H1 (cell line): ENCODE measurements around the gene NOL9. TPM values are rescaled to one million over a fixed set of nuclear protein-coding genes. Genes with fewer than 3 reads are reported as not detected.

Experiments used
- CTCF ChIA-PET: fragments of 300-600 bp; sonication (Branson Sonifier 250); formaldehyde crosslinking; loops from one replicate; lab custom pipeline; 2021; ENCODE audit not compliant: partially characterized antibody; lab: Charles Lee
- POLR2A ChIA-PET: fragments of 300-600 bp; sonication (Branson Sonifier 250); formaldehyde crosslinking; loops from one replicate; lab custom pipeline; 2021; ENCODE audit warnings: inconsistent platforms; ENCODE audit not compliant: partially characterized antibody; lab: Charles Lee
- DNase-seq, 2 experiments: peaks; one replicate each; pipeline versions ENCODE4 v3.0.0 to v3.0.0-alpha.2; 2010 to 2022; ENCODE audit warnings: low spot score in 2 of 2, low read depth in 1 of 2, mixed read lengths in 1 of 2
- FAIRE-seq: peaks from 2 replicates; lab custom pipeline; 2011; peaks lifted over from hg19 to GRCh38; lab: Jason Lieb, UNC
- H2AFZ ChIP-seq: 2 replicates; pipeline ENCODE4 v1.8.1; 2012; ENCODE audit warnings: low read length, inconsistent platforms
- H2AK5ac ChIP-seq: 2 replicates; pipeline ENCODE4 v1.6.1; 2013; ENCODE audit warnings: low read depth, low read length
- H2BK120ac ChIP-seq: replicated peaks from 2 replicates; pipeline ENCODE3; 2013; ENCODE audit warnings: low read depth, low read length, inconsistent platforms
- H2BK12ac ChIP-seq: 2 replicates; pipeline ENCODE4 v1.6.1; 2013; ENCODE audit warnings: low read depth, low read length
- H2BK15ac ChIP-seq: 2 replicates; pipeline ENCODE4 v1.6.1; 2013; ENCODE audit warnings: low read length
- H2BK20ac ChIP-seq: 2 replicates; pipeline ENCODE4 v1.6.1; 2013; ENCODE audit warnings: low read length
- H2BK5ac ChIP-seq: 2 replicates; pipeline ENCODE4 v1.6.1; 2013; ENCODE audit warnings: low read depth, low read length
- H3K14ac ChIP-seq: 2 replicates; pipeline ENCODE4 v1.6.1; 2013; ENCODE audit warnings: inconsistent platforms; ENCODE audit not compliant: insufficient read length
- H3K18ac ChIP-seq: 2 replicates; pipeline ENCODE4 v1.6.1; 2013; ENCODE audit warnings: low read length; ENCODE audit errors: extremely low read depth
- H3K23ac ChIP-seq: 2 replicates; pipeline ENCODE4 v1.6.1; 2013; ENCODE audit warnings: inconsistent platforms; ENCODE audit not compliant: insufficient read length
- H3K23me2 ChIP-seq: 2 replicates; pipeline ENCODE4 v1.6.1; 2013; ENCODE audit warnings: low read depth, low read length
- H3K27ac ChIP-seq: 2 replicates; pipeline ENCODE4 v1.6.1; 2011; ENCODE audit warnings: low read depth, low read length, inconsistent platforms
- H3K27me3 ChIP-seq, 4 experiments: replicated peaks in 1 of 4; 1 replicate in 1 of 4; 2 replicates in 3 of 4; pipeline versions ENCODE4 v1.6.1 to v1.8.1; 2011 to 2013; ENCODE audit warnings: low read length in 3 of 4, mild to moderate bottlenecking in 3 of 4, inconsistent platforms in 2 of 4, mixed read lengths in 2 of 4, moderate library complexity in 1 of 4; ENCODE audit not compliant: control insufficient read depth in 3 of 4, insufficient read depth in 3 of 4; ENCODE audit errors: extremely low read depth in 1 of 4
- H3K36me3 ChIP-seq, 4 experiments: 2 replicates each; pipeline versions ENCODE4 v1.6.1 to v1.8.1; 2011 to 2013; ENCODE audit warnings: mild to moderate bottlenecking in 4 of 4, low read length in 3 of 4, moderate library complexity in 2 of 4, control low read depth in 1 of 4, inconsistent platforms in 1 of 4; ENCODE audit not compliant: insufficient read depth in 4 of 4, control insufficient read depth in 2 of 4
- H3K4ac ChIP-seq: replicated peaks from 2 replicates; pipeline ENCODE3; 2013; ENCODE audit warnings: low read length, low read depth, mixed read lengths, inconsistent platforms; ENCODE audit not compliant: insufficient read length
- H3K4me1 ChIP-seq, 4 experiments: replicated peaks in 1 of 4; 1 replicate in 1 of 4; 2 replicates in 3 of 4; pipeline versions ENCODE4 v1.6.1 to v1.8.1; 2011 to 2013; ENCODE audit warnings: low read length in 3 of 4, inconsistent platforms in 2 of 4, mixed read lengths in 1 of 4; ENCODE audit not compliant: insufficient read depth in 4 of 4, control insufficient read depth in 3 of 4
- H3K4me2 ChIP-seq, 2 experiments: 2 replicates each; pipeline versions ENCODE4 v1.6.1 to v1.8.1; 2011 to 2013; ENCODE audit warnings: low read depth in 2 of 2, low read length in 2 of 2, control low read depth in 1 of 2, inconsistent platforms in 1 of 2, mild to moderate bottlenecking in 1 of 2; ENCODE audit not compliant: insufficient read depth in 1 of 2
- H3K4me3 ChIP-seq, 4 experiments: fragments of 200-600, 300-600 bp in 1 of 4; sonication (generic), shearing (Covaris generic), sonication (Bioruptor Twin) in 1 of 4; 2 replicates each; pipeline versions ENCODE4 v1.5.1 to v1.8.1; 2011 to 2016; ENCODE audit warnings: low read length in 4 of 4, low read depth in 3 of 4, control low read depth in 2 of 4, inconsistent platforms in 2 of 4, mild to moderate bottlenecking in 2 of 4, mixed read lengths in 1 of 4, moderate library complexity in 1 of 4; ENCODE audit not compliant: insufficient read depth in 2 of 4; ENCODE audit errors: extremely low read depth in 1 of 4
- H3K56ac ChIP-seq: replicated peaks from 2 replicates; pipeline ENCODE3; 2013; ENCODE audit warnings: low read depth, mild to moderate bottlenecking, mixed read lengths, low read length, inconsistent platforms; ENCODE audit not compliant: insufficient read length
- H3K79me1 ChIP-seq: 2 replicates; pipeline ENCODE4 v1.6.1; 2013; ENCODE audit warnings: low read depth, low read length, control low read depth
- H3K79me2 ChIP-seq, 2 experiments: 2 replicates each; pipeline versions ENCODE4 v1.6.1 to v1.8.1; 2012 to 2013; ENCODE audit warnings: low read length in 2 of 2, mild to moderate bottlenecking in 2 of 2, inconsistent platforms in 1 of 2; ENCODE audit not compliant: insufficient read depth in 2 of 2, control insufficient read depth in 1 of 2
- H3K9ac ChIP-seq, 4 experiments: replicated peaks in 1 of 4; 1 replicate in 1 of 4; 2 replicates in 3 of 4; pipeline versions ENCODE4 v1.6.1 to v1.8.1; 2011 to 2013; ENCODE audit warnings: low read depth in 3 of 4, low read length in 3 of 4, control low read depth in 2 of 4, mild to moderate bottlenecking in 2 of 4, moderate library complexity in 2 of 4, inconsistent platforms in 1 of 4; ENCODE audit errors: extremely low read depth in 1 of 4
- H3K9me3 ChIP-seq, 2 experiments: 2 replicates each; pipeline versions ENCODE4 v1.6.1 to v1.8.1; 2012 to 2013; ENCODE audit warnings: mild to moderate bottlenecking in 2 of 2, moderate library complexity in 2 of 2, control low read depth in 1 of 2, inconsistent platforms in 1 of 2, low read depth in 1 of 2, low read length in 1 of 2, mixed read lengths in 1 of 2; ENCODE audit not compliant: insufficient read depth in 2 of 2
- H4K20me1 ChIP-seq, 2 experiments: replicated peaks in 1 of 2; 2 replicates each; pipeline versions ENCODE3 to v1.8.1; 2011 to 2013; ENCODE audit warnings: inconsistent platforms in 2 of 2, low read length in 2 of 2, mild to moderate bottlenecking in 1 of 2; ENCODE audit not compliant: insufficient read depth in 2 of 2, control insufficient read depth in 1 of 2
- H4K5ac ChIP-seq: 2 replicates; pipeline ENCODE4 v1.6.1; 2013; ENCODE audit warnings: low read length, low read depth, mixed read lengths, inconsistent platforms; ENCODE audit not compliant: insufficient read length
- H4K8ac ChIP-seq: 2 replicates; pipeline ENCODE4 v1.8.0; 2013; ENCODE audit warnings: mild to moderate bottlenecking, moderate library complexity, low read length, inconsistent platforms; ENCODE audit not compliant: insufficient read depth; ENCODE audit errors: extremely low read depth
- H4K91ac ChIP-seq: replicated peaks from 2 replicates; pipeline ENCODE3; 2013; ENCODE audit warnings: low read length, mixed read lengths, inconsistent platforms; ENCODE audit not compliant: insufficient read length
- CHD1 ChIP-seq: IDR thresholded peaks from 2 replicates; pipeline ENCODE4 v1.6.1; 2012; ENCODE audit warnings: low read depth, low read length, improper control_type of control experiment
- CHD2 ChIP-seq: IDR thresholded peaks from 2 replicates; pipeline ENCODE4 v1.6.1; 2012; ENCODE audit warnings: low read length, improper control_type of control experiment
- CREB1 ChIP-seq: IDR thresholded peaks from 2 replicates; pipeline ENCODE4 v1.6.1; 2012; ENCODE audit warnings: inconsistent platforms
- CTCF ChIP-seq, 3 experiments: IDR thresholded peaks; 1 replicate in 2 of 3; 2 replicates in 1 of 3; pipeline versions ENCODE4 v1.5.1 to v1.6.1; 2011; ENCODE audit warnings: low read length in 3 of 3, mild to moderate bottlenecking in 3 of 3, inconsistent platforms in 2 of 3, low read depth in 1 of 3, moderate library complexity in 1 of 3; ENCODE audit not compliant: insufficient read depth in 1 of 3; ENCODE audit errors: control extremely low read depth in 1 of 3
- RAD21 ChIP-seq, 2 experiments: IDR thresholded peaks in 1 of 2; conservative IDR thresholded peaks in 1 of 2; 2 replicates each; pipeline ENCODE4 v1.6.1; 2011; ENCODE audit warnings: low read depth in 2 of 2, low read length in 2 of 2, improper control_type of control experiment in 1 of 2, inconsistent platforms in 1 of 2, mild to moderate bottlenecking in 1 of 2, moderate library complexity in 1 of 2
- SP1 ChIP-seq: IDR thresholded peaks from 2 replicates; pipeline ENCODE4 v1.6.1; 2011; ENCODE audit warnings: low read depth, low read length
- SP4 ChIP-seq: IDR thresholded peaks from 2 replicates; pipeline ENCODE4 v1.6.1; 2012; ENCODE audit warnings: low read length, inconsistent platforms
- WGBS, 2 experiments: shearing (Covaris generic) in 1 of 2; methylation state at CpG; one replicate each; pipeline versions ENCODE4 v1.1.6 to v1.1.7; 2013 to 2015; ENCODE audit warnings: low lambda C conversion rate in 2 of 2, mixed read lengths in 2 of 2, inconsistent platforms in 1 of 2, low coverage in 1 of 2, missing lambda C conversion rate in 1 of 2; ENCODE audit not compliant: insufficient replicate concordance in 2 of 2, insufficient coverage in 1 of 2, insufficient read length in 1 of 2; ENCODE audit errors: extremely low coverage in 1 of 2, missing lambda C conversion rate in 1 of 2; 5-methylcytosine and 5-hydroxymethylcytosine counted together
- polyA plus RNA-seq, 7 experiments: library from polyadenylated mRNA; depleted of rRNA in 3 of 7; stranded (reverse) in 5 of 7; unstranded in 2 of 7; fragments of >200 nt in 5 of 7; fragments of 200-250 nt in 2 of 7; gene quantifications; 1 replicate in 5 of 7; 2 replicates in 1 of 7; 4 replicates in 1 of 7; pipeline versions ENCODE4 v1.2.1 to v1.2.3, GENCODE V29; 2011 to 2013; ENCODE audit warnings: missing spikeins in 2 of 7, mixed read lengths in 2 of 7
- total RNA-seq: library from RNA; stranded (reverse); fragmentation: NEBNext Ultra II Directional; extraction: Animal tissue kit (Norgen Biotek cat#: 25700); gene quantifications from 2 replicates; pipeline ENCODE4 v1.2.1, GENCODE V29; 2021

NOL9 gene
- total and polyA plus RNA-seq, 2 of the 8 experiments (the other 6 are each of a cell fraction or from before 2014, with no cell fraction given): 17.1 to 38.1 TPM

DNA sequence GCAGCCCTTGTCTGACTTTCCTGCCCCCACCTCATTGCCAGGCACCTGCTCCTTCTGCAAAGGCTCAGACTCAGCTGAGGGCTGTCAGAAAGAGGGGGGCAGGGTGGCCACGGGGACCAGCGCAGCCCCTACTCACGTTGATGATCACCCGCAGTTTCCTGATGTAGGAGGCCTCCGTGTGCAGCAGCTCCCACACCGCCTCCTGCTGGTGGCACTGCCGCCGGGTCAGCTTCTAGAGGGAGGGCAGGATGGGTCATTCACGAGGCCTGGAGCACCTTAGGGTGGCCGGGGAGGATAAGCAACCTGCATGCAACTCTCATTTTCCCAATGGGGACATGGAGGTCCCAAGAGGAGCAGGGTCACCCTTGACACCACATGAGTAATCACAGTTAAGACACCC is 81.9 kb downstream of the NOL9 start:
- H2BK120ac ChIP-seq: no peak overlapping the region
- H3K18ac ChIP-seq: no peak overlapping the region
- no peak overlapping the region for H2BK15ac ChIP-seq
- no peak overlapping the region for H2BK20ac ChIP-seq
- H2AK5ac ChIP-seq: no peak overlapping the region
- CTCF ChIA-PET: interaction anchor here (0.6 to 6.1 kb wide), 29 partner anchors 8 to 415 kb away, joined by 3 to 79 read pairs (median 4); partner anchors contain the start of gene PLEKHG5
- no peak overlapping the region for H3K9ac ChIP-seq
- H3K79me1 ChIP-seq: no peaks in the 10 kb centered on the region
- no peak overlapping the region for H3K14ac ChIP-seq
- H2BK12ac ChIP-seq: no peak overlapping the region
- H2AFZ ChIP-seq: no peak overlapping the region
- H3K79me2 ChIP-seq: no peaks in the 10 kb centered on the region
- peaks cover 5 to 24% (median 11%) of the 10 kb centered on the region in 4 experiments; a peak in 5 of 8 replicates for H3K36me3 ChIP-seq
- peak in 2 of 3 experiments; percentile 63 to 75; a peak in 3 of 4 replicates for TF ChIP-seq CTCF (IDR thresholded peaks at IDR 0.05; ENCODE audit: control extremely low read depth in 1 of 3, insufficient read depth in 1 of 3, low read depth in 1 of 3, low read length in 3 of 3)
- TF ChIP-seq CHD2: no peak
- peak in 1 of 2 experiments; percentile 34; a peak in 2 of 4 replicates for TF ChIP-seq RAD21 (IDR thresholded peaks at IDR 0.05 in 1 of 2, conservative IDR thresholded peaks at IDR 0.05 in 1 of 2; ENCODE audit: low read depth in 2 of 2, low read length in 2 of 2)
- TF ChIP-seq CREB1: no peak
- no peak for TF ChIP-seq SP1
- TF ChIP-seq SP4: no peak
- no peak for TF ChIP-seq CHD1
- TF ChIP-seq, all 59 proteins: peak for 2
- DNase-seq (peak in 1 of 2 experiments; percentile 74), FAIRE-seq (no peak)
- POLR2A ChIA-PET: interaction anchor here (0.6 to 13.7 kb wide), 7 partner anchors 10 to 213 kb away, joined by 3 to 123 read pairs (median 3); no protein-coding TSS in a partner anchor
- Histone ChIP-seq H3K9me3 (no peaks in the 10 kb centered on the region), H3K4me3 (no peak overlapping the region), H4K20me1 (peaks cover 5 to 12% of the 10 kb centered on the region in 2 experiments), H4K8ac (no peak overlapping the region), H3K27ac (no peak overlapping the region), H3K27me3 (no peaks in the 10 kb centered on the region; a peak in 1 of 7 replicates), H3K4ac (no peak overlapping the region), H4K91ac (no peak overlapping the region), H3K4me2 (no peak overlapping the region), H3K56ac (no peak overlapping the region), H2BK5ac (no peak overlapping the region), H3K23ac (no peak overlapping the region), H3K23me2 (no peaks in the 10 kb centered on the region), H4K5ac (no peak overlapping the region), H3K4me1 (peaks cover 0 to 22% (median 14%) of the 10 kb centered on the region in 4 experiments; a peak in 6 of 7 replicates)
- WGBS, 2 experiments: 79% methylated on average over 10 of the region's 10 CpGs; no CpG with 5 or more reads in 1 of the 2 experiments
